OCI-M2 (cell line): Measurements from ENCODE around the gene HELZ2.

Source experiments
- DNase-seq: peaks from one replicate; lab custom pipeline; 2025; ENCODE audit not compliant: unreplicated experiment; lab: John Stamatoyannopoulos, UW

HELZ2 gene

DNA sequence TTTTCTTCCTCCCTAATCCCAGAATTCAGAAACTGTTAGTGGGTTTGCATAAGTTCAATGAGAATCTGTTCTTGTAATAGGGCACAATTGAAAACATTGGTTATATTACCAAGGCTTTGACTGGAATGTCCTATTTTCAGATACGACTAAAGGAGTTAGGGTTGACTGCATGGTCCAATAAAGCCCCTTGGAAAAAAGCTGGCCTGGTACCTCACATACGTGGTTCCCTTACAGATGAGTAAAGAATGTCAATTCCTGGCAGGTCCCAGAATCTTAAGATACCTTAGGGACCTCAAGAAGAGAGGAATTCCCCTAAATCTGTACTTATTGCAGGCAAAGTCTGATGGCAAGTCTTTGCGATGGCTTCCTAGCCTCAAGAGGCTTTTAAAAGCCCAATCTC lies 48.9 kb downstream of the HELZ2 start:
- DNase-seq = no peak
